ENCODE data around the gene CTSA.

- TF ChIP-seq CEBPB (IDR thresholded peaks at IDR 0.05) (no peak), EP300 (IDR thresholded peaks at IDR 0.05; ENCODE audit: borderline replicate concordance) (no peak), CREB1 (IDR thresholded peaks at IDR 0.05; ENCODE audit: low read depth) (no peak), EGR1 (IDR thresholded peaks at IDR 0.05) (no peak)
Observed at GRCh38 chr20:45897692-45898091, 6.6 kb downstream of the CTSA start.

Data from Ishikawa (cell line).